ENCODE measurements around the gene CACUL1. TPM values are rescaled to one million over a fixed set of nuclear protein-coding genes. Genes with fewer than 3 reads are reported as not detected.

CACUL1 gene
- total RNA-seq, 1 experiment from 2014 or later, result 19.7 TPM

GRCh38 chr10:118730756-118731456, 23.9 kb downstream of the CACUL1 start:
- H3K36me3 ChIP-seq (replicated peaks; ENCODE audit: control insufficient read depth, insufficient read depth, low read length), result no peaks in the 10 kb centered on the region
- H3K27me3 ChIP-seq (ENCODE audit: control insufficient read depth, insufficient read depth, low read length), result no peaks in the 10 kb centered on the region
- H3K4me3 ChIP-seq (ENCODE audit: insufficient read depth, low read depth, low read length), result no peak overlapping the region
- no peak for DNase-seq

DNA sequence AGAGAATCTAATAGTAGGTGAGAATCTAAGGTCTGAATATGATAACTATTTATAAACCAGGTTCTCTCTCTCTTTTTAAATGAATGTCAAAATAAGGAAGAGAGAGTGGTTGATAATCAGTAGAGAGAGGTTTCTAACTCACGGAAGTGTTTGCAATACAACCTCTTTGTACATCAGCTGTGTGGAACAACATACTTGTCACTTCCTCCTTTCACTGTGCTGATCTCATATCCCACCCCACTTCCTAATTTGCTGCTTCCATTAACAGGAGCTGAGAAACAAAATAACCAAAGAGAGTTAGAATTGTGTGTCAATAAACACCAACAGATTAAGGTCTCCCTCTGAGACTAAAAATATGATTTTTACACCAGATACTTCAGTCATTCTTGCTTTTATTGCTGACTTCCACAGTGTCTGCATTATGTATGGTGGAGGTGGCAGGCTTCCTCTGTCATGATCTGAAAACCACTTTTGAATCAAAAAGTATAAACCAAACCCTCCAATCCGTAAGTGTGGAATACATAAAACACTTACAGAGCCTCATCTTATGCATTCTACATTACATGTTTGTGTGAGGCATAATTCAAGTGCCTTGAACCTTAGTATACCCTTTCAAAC, 25.0 kb downstream of the CACUL1 start:
- no peaks in the 10 kb centered on the region for H3K27me3 ChIP-seq (ENCODE audit: control insufficient read depth, insufficient read depth, low read length)
- H3K4me3 ChIP-seq (ENCODE audit: insufficient read depth, low read depth, low read length), result no peak overlapping the region
- no peaks in the 10 kb centered on the region for H3K36me3 ChIP-seq (replicated peaks; ENCODE audit: control insufficient read depth, insufficient read depth, low read length)
- DNase-seq, result no peak

DNA sequence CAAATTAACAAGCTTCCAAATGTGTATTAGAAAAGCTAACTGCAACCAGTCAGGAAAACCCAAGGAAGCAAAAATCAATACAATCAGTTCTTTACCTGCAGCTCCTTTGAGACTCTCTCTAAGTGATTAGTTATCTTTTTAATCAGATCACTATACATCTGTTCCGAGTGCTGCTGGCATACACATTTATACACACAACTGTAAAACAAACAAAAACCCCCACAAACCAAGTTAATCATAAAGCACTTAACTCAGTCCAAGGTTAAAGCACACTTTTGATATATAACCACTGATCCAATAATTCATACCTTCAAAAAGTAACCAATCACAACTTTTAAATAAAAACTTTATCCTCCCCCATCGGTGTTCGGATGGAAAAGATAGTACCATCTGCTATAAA, 25.6 kb downstream of the CACUL1 start:
- Histone ChIP-seq H3K4me3 (ENCODE audit: insufficient read depth, low read depth, low read length) (no peak overlapping the region), H3K27me3 (ENCODE audit: control insufficient read depth, insufficient read depth, low read length) (no peaks in the 10 kb centered on the region)

GRCh38 chr10:118725886-118726500, 28.8 kb downstream of the CACUL1 start:
- Histone ChIP-seq H3K27me3 (ENCODE audit: control insufficient read depth, insufficient read depth, low read length) (no peaks in the 10 kb centered on the region), H3K36me3 (replicated peaks; ENCODE audit: control insufficient read depth, insufficient read depth, low read length) (no peaks in the 10 kb centered on the region), H3K4me3 (ENCODE audit: insufficient read depth, low read depth, low read length) (no peak overlapping the region)
- no peak for DNase-seq

More for the DNA sequence above, 25.6 kb downstream of the CACUL1 start:
- DNase-seq, result no peak
- no peaks in the 10 kb centered on the region for H3K36me3 ChIP-seq (replicated peaks; ENCODE audit: control insufficient read depth, insufficient read depth, low read length)

DNA sequence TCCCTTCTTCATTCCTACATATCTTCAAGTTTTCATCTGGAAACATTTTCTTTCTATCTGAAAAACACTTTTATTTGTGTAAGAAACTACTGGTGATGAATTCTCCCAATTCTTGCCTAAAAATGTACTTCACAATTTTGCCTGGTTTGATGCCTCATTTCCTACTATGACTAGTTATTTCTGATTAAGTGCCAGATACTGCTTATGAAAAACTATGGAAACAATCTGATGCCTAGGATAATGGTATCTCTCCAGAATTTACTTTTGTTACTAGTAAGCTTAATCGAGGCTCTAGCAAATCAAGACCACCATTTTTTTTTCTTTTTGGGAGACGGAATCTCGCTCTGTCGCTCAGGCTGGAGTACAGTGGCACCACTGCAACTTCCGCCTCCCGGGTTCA, 31.3 kb downstream of the CACUL1 start:
- Histone ChIP-seq H3K27me3 (ENCODE audit: control insufficient read depth, insufficient read depth, low read length) (no peaks in the 10 kb centered on the region), H3K36me3 (replicated peaks; ENCODE audit: control insufficient read depth, insufficient read depth, low read length) (no peaks in the 10 kb centered on the region), H3K4me3 (ENCODE audit: insufficient read depth, low read depth, low read length) (no peak overlapping the region)
- no peak for DNase-seq

DNA sequence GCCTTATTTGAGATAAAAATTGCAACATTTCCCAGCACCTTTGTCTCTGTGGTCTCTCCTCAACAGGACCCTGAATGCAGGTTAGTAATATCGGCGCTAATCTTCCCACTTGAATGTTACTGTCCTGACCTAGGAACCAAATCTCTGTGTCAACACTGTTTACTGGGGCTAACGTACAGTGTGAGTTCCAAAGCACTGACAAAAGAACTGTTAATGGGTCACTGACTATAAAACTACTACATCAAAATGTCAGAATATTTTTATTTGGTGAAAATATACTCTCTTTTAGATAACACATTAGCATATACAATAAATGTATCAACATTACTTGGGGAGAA, 33.3 kb downstream of the CACUL1 start:
- Histone ChIP-seq H3K36me3 (replicated peaks; ENCODE audit: control insufficient read depth, insufficient read depth, low read length) (no peaks in the 10 kb centered on the region; the same call in 1 of the 2 replicates), H3K4me3 (ENCODE audit: insufficient read depth, low read depth, low read length) (no peak overlapping the region), H3K27me3 (ENCODE audit: control insufficient read depth, insufficient read depth, low read length) (no peaks in the 10 kb centered on the region)
- DNase-seq, result no peak

- Histone ChIP-seq H3K27me3 (ENCODE audit: control insufficient read depth, insufficient read depth, low read length) (no peaks in the 10 kb centered on the region), H3K4me3 (ENCODE audit: insufficient read depth, low read depth, low read length) (no peak overlapping the region), H3K36me3 (replicated peaks; ENCODE audit: control insufficient read depth, insufficient read depth, low read length) (no peaks in the 10 kb centered on the region; the same call in 1 of the 2 replicates)
- peak; percentile 42 for DNase-seq
Observed at GRCh38 chr10:118720685-118721538, 33.9 kb downstream of the CACUL1 start.

- DNase-seq, result no peak
- Histone ChIP-seq H3K4me3 (ENCODE audit: insufficient read depth, low read depth, low read length) (no peak overlapping the region), H3K27me3 (ENCODE audit: control insufficient read depth, insufficient read depth, low read length) (no peaks in the 10 kb centered on the region), H3K36me3 (replicated peaks; ENCODE audit: control insufficient read depth, insufficient read depth, low read length) (peaks cover 1% of the 10 kb centered on the region)
Observed at GRCh38 chr10:118714366-118714765, 40.4 kb downstream of the CACUL1 start.

- Histone ChIP-seq H3K27me3 (ENCODE audit: control insufficient read depth, insufficient read depth, low read length) (no peaks in the 10 kb centered on the region), H3K36me3 (replicated peaks; ENCODE audit: control insufficient read depth, insufficient read depth, low read length) (peaks cover 1% of the 10 kb centered on the region), H3K4me3 (ENCODE audit: insufficient read depth, low read depth, low read length) (no peak overlapping the region)
- peak; percentile 63 for DNase-seq
Observed at GRCh38 chr10:118712930-118713634, 41.7 kb downstream of the CACUL1 start.

DNA sequence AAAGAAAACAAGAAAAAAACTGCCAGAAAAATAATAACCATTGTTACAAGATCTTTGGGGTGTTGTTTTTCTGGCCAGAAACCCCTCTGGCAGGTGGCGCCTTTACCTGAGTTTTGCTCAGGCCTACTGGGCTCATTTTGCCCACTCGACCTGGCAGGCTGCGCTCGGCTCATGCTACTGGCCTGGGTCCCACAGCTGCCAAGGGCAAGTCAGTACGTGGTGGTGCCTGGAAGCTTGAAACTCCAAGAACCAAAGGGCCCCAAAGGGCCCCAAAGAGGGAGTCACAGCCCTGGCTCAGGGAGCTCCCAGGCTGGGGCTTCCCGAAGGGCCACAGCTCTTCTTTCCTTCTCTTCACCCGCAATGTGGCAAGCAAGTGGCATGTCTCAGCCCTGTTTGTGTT, 42.7 kb downstream of the CACUL1 start:
- H3K4me3 ChIP-seq (ENCODE audit: insufficient read depth, low read depth, low read length), result no peak overlapping the region
- DNase-seq, result no peak
- H3K36me3 ChIP-seq (replicated peaks; ENCODE audit: control insufficient read depth, insufficient read depth, low read length), result peaks cover 1% of the 10 kb centered on the region
- no peaks in the 10 kb centered on the region for H3K27me3 ChIP-seq (ENCODE audit: control insufficient read depth, insufficient read depth, low read length)

DNA sequence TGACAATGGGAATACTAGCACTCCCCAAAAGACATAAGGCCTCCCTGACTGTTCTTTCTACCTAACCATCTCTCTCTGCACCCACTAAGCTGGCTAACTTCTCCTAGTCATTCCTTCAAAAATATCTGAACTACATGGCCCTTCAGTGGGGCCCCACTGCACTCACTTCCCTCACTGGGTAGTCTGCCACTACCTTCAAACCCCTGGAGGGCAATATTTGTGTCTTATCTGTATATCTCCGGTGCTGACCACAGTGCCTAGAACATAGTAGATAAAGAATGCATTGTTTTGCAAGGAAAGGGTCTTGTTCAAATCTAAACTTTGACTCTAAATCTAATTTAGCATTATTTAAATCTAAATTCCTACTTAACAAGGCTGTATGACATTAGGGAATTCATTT, 44.3 kb downstream of the CACUL1 start:
- DNase-seq, result no peak
- peaks cover 1% of the 10 kb centered on the region; the same call in 1 of the 2 replicates for H3K36me3 ChIP-seq (replicated peaks; ENCODE audit: control insufficient read depth, insufficient read depth, low read length)
- no peak overlapping the region for H3K4me3 ChIP-seq (ENCODE audit: insufficient read depth, low read depth, low read length)
- no peaks in the 10 kb centered on the region for H3K27me3 ChIP-seq (ENCODE audit: control insufficient read depth, insufficient read depth, low read length)

DNA sequence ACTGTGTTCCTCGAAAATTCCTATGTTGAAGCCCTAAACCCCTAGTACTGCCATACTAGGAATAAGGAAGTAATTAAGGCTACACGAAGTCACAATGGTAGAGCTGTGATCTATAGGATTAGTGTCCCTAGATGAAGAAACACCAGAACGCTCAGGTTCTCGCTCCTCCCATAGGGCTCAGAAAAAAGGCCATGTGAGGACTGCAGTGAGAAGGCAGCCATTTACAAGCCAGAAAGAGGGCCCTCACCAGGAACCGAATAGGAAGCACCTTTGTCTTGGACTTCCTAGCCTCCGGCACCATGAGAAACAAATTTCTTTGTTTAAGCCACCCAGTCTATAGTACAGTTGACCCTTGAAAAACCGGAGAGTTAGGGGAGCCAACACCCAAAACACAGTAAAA, 46.2 kb downstream of the CACUL1 start:
- peaks cover 1% of the 10 kb centered on the region; the same call in 1 of the 2 replicates for H3K36me3 ChIP-seq (replicated peaks; ENCODE audit: control insufficient read depth, insufficient read depth, low read length)
- no peaks in the 10 kb centered on the region for H3K27me3 ChIP-seq (ENCODE audit: control insufficient read depth, insufficient read depth, low read length)
- H3K4me3 ChIP-seq (ENCODE audit: insufficient read depth, low read depth, low read length), result no peak overlapping the region
- no peak for DNase-seq

DNA sequence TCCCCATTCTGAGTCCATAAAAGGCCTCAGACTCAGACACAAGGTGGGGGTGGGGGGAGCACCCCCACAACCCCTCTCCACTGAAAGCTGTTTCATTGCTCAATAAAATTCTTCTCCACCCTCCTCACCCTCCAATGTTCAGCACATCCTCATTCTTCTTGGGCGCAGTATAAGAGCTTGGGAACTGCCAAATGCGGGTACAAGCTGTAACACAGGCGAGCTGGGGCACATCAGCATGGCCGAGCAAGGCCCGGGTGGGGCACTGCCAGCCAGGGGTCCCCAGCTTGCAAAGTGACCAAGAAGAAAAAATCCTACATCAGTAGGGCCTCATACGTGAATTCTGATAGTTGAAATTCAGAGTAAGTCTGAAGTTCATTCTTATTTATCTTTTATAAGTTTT, 50.1 kb downstream of the CACUL1 start:
- Histone ChIP-seq H3K27me3 (ENCODE audit: control insufficient read depth, insufficient read depth, low read length) (no peaks in the 10 kb centered on the region), H3K36me3 (replicated peaks; ENCODE audit: control insufficient read depth, insufficient read depth, low read length) (no peaks in the 10 kb centered on the region), H3K4me3 (ENCODE audit: insufficient read depth, low read depth, low read length) (no peak overlapping the region)
- no peak for DNase-seq
